NCI-H446 (cell line): ENCODE measurements around the gene ABCC1.

ENCODE experiments used
- DNase-seq, 2 experiments: peaks; one replicate each; lab custom pipeline; 2025; lab: John Stamatoyannopoulos, UW

The ABCC1 gene

GRCh38 chr16:16110111-16110490, 160.7 kb downstream of the ABCC1 start:
- DNase-seq = no peak

- DNase-seq = no peak
Observed at GRCh38 chr16:16111639-16112038, 162.2 kb downstream of the ABCC1 start.

GRCh38 chr16:16112450-16113053, 163.1 kb downstream of the ABCC1 start:
- no peak for DNase-seq

GRCh38 chr16:16113076-16113475, 163.7 kb downstream of the ABCC1 start:
- no peak for DNase-seq

- DNase-seq = no peak
Observed at GRCh38 chr16:16116841-16117240, 167.4 kb downstream of the ABCC1 start.

- DNase-seq = no peak
Observed at GRCh38 chr16:16118337-16118736, 168.9 kb downstream of the ABCC1 start.

- DNase-seq = peak in 1 of 2 experiments; percentile 35
Observed at GRCh38 chr16:16120044-16120381, 170.6 kb downstream of the ABCC1 start.

GRCh38 chr16:16120382-16121184, 171.2 kb downstream of the ABCC1 start:
- DNase-seq = peak; percentile 59 to 89

- DNase-seq = no peak
Observed at GRCh38 chr16:16121185-16121727, 171.8 kb downstream of the ABCC1 start.

- DNase-seq = no peak
Observed at GRCh38 chr16:16122264-16122663, 172.8 kb downstream of the ABCC1 start.

GRCh38 chr16:16124438-16124837, 175.0 kb downstream of the ABCC1 start:
- no peak for DNase-seq

- DNase-seq = no peak
Observed at GRCh38 chr16:16124974-16125373, 175.6 kb downstream of the ABCC1 start.

- no peak for DNase-seq
Observed at GRCh38 chr16:16126896-16127295, 177.5 kb downstream of the ABCC1 start.

- peak in 1 of 2 experiments; percentile 73 for DNase-seq
Observed at GRCh38 chr16:16127469-16128116, 178.2 kb downstream of the ABCC1 start.

- no peak for DNase-seq
Observed at GRCh38 chr16:16131204-16131603, 181.8 kb downstream of the ABCC1 start.

GRCh38 chr16:16131659-16132058, 182.2 kb downstream of the ABCC1 start:
- DNase-seq = no peak

GRCh38 chr16:16133943-16134604, 184.7 kb downstream of the ABCC1 start:
- no peak for DNase-seq

GRCh38 chr16:16136588-16136987, 187.2 kb downstream of the ABCC1 start:
- no peak for DNase-seq

- no peak for DNase-seq
Observed at GRCh38 chr16:16137110-16137509, 187.7 kb downstream of the ABCC1 start.

- DNase-seq = no peak
Observed at GRCh38 chr16:16138034-16138635, 188.7 kb downstream of the ABCC1 start.

GRCh38 chr16:16139061-16139460, 189.6 kb downstream of the ABCC1 start:
- DNase-seq = no peak

GRCh38 chr16:16139806-16140205, 190.4 kb downstream of the ABCC1 start:
- DNase-seq = no peak
